NCI-H2227 (cell line): ENCODE results near the gene PPP1R3F.
"Not testable (repeated sequence)": the region's sequence is repeated elsewhere in the genome, so short reads cannot be mapped to it uniquely, and the experiment has no call there.

ENCODE experiments used
- DNase-seq: peaks from one replicate; lab custom pipeline; 2025; ENCODE audit not compliant: unreplicated experiment; lab: John Stamatoyannopoulos, UW

Gene PPP1R3F

GRCh38 chrX:49310371-49310770 is 40.8 kb downstream of the PPP1R3F start:
- no peak for DNase-seq

GRCh38 chrX:49312176-49312575 is 42.6 kb downstream of the PPP1R3F start:
- DNase-seq: no peak

- no peak for DNase-seq
Observed at GRCh38 chrX:49316085-49316484, 46.5 kb downstream of the PPP1R3F start.

GRCh38 chrX:49321737-49322136 is 52.1 kb downstream of the PPP1R3F start, which contains the start of gene GAGE12J:
Gene GAGE12J, plus strand, starts transcription at chrX:49322037. Its CDS starts 1,157 bp downstream, at chrX:49323194.
- not testable (repeated sequence) for DNase-seq

GRCh38 chrX:49322266-49322665 is 52.7 kb downstream of the PPP1R3F start:
- DNase-seq: not testable (repeated sequence)

- DNase-seq: not testable (repeated sequence)
Observed at GRCh38 chrX:49323735-49324134, 54.1 kb downstream of the PPP1R3F start.

- DNase-seq: not testable (repeated sequence)
Observed at GRCh38 chrX:49330421-49330820, 60.8 kb downstream of the PPP1R3F start.

GRCh38 chrX:49331282-49331681 is 61.7 kb downstream of the PPP1R3F start, which contains the start of gene GAGE13:
Gene GAGE13, plus strand, starts transcription at chrX:49331582. Its CDS starts 1,156 bp downstream, at chrX:49332738.
- DNase-seq: not testable (repeated sequence)

- DNase-seq: not testable (repeated sequence)
Observed at GRCh38 chrX:49331841-49332240, 62.2 kb downstream of the PPP1R3F start.
